T-helper 1 cell (primary cell): Measurements from ENCODE around the gene ASB6.
A peak's percentile ranks its signal among the peaks of the same experiment; 100 is the strongest.

Experiments
- DNase-seq, 5 donors: peaks; one replicate each; pipeline ENCODE4 v3.0.0-alpha.2; 2012 to 2020

Gene ASB6

GRCh38 chr9:129624168-129624759, 17.7 kb downstream of the ASB6 start:
- peak; percentile 29 to 65 (median 52) for DNase-seq

- DNase-seq = no peak
Measured at GRCh38 chr9:129623331-129623730, 18.6 kb downstream of the ASB6 start.

DNA sequence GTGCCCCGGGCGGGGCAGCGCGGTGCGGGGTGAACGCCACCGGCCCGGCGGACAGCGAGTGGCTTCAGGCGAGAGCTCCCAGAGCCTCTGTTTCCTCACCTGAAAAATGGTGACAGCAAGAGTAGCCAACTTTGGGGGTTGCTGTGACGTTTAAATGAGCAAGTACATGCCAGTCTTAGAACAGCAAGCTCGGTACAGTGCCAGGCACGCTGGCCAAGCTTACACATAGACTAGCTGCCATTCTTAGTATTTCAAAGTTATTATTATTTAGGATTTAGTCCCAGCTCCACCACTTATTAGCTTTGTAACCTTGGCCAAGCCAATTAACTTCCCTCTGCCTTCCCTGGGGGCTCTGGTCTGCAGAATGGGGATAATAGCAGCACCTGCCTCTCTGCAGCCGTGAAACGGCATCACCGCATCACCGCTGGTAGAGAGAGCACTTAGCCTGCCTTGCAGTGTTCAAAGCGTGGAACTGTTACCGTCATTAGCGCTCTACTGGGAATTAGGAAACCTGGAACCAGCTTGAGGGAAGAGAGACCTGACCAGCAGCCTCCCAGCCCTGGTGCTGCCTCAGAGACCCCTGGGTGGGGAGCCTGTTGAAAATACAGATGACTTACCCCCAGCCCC, 21.2 kb downstream of the ASB6 start, which contains the start of gene C9orf50:
Gene C9orf50 (minus strand): TSS at position 433 of the 627 bp plus-strand sequence. CDS start 527 bp downstream, outside the sequence.
- DNase-seq = no peak

- DNase-seq = no peak
Measured at GRCh38 chr9:129619787-129620668, 21.9 kb downstream of the ASB6 start.

GRCh38 chr9:129617167-129617566, 24.8 kb downstream of the ASB6 start:
- DNase-seq = peak in 1 of 5 donors; percentile 33

- no peak for DNase-seq
Measured at GRCh38 chr9:129615407-129616285, 26.3 kb downstream of the ASB6 start.

GRCh38 chr9:129614932-129615331, 27.0 kb downstream of the ASB6 start:
- DNase-seq = no peak

DNA sequence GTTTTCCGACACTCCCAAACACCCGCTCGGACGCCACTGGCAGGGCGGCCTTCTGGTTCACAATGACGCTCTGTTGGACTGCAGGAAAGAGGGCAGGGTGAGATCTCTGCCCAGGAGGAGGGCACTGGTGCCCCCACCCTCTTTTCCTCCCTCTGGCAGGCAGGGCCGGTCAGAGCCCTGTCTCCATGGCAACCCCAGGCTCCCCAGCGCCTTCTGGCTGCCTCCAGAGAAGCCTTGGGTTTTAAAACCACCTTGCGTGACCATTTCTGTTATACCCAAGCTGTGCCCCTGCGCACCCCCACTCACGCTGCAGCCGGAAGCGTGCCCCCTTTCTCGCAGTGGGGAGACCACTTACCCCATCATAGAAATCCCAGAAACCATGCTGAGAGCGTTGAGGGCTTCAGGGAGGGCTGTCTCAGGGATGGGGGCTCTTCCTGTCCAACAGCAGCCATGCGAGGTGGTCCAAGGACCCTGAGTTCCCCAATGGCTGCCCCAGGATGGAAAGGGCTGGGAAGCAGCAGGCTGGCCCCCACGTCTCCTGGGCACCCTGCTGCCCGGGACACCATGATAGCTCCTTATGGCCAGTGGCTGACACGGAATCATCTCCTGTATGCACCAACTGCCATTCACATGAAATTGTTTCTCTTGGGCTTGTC, 28.3 kb downstream of the ASB6 start:
- no peak for DNase-seq

GRCh38 chr9:129612815-129613519, 29.0 kb downstream of the ASB6 start:
- DNase-seq = no peak

- no peak for DNase-seq
Measured at GRCh38 chr9:129612123-129612522, 29.8 kb downstream of the ASB6 start.

- no peak for DNase-seq
Measured at GRCh38 chr9:129611307-129611800, 30.6 kb downstream of the ASB6 start.

GRCh38 chr9:129610473-129611306, 31.3 kb downstream of the ASB6 start:
- peak; percentile 41 to 72 (median 61) for DNase-seq

DNA sequence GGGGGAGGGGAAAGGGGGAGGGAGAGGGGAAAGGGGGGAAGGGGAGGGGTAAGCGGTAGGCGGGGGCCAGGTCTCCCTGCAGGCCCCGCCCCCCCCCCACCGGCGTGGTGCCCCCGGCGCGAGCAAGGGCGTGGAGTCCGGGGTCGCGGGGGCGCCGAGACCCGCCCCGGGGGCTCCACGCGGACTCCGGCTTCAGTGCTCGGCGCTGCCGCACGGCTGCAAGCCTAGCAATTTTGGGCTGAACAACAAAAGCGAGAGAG, 31.8 kb downstream of the ASB6 start:
- DNase-seq = peak in 1 of 5 donors; percentile 40

- DNase-seq = peak; percentile 35 to 67 (median 59)
Measured at GRCh38 chr9:129609486-129610212, 32.3 kb downstream of the ASB6 start.

GRCh38 chr9:129608561-129609481, 33.1 kb downstream of the ASB6 start:
- no peak for DNase-seq

- DNase-seq = no peak
Measured at GRCh38 chr9:129607027-129607387, 34.9 kb downstream of the ASB6 start.

DNA sequence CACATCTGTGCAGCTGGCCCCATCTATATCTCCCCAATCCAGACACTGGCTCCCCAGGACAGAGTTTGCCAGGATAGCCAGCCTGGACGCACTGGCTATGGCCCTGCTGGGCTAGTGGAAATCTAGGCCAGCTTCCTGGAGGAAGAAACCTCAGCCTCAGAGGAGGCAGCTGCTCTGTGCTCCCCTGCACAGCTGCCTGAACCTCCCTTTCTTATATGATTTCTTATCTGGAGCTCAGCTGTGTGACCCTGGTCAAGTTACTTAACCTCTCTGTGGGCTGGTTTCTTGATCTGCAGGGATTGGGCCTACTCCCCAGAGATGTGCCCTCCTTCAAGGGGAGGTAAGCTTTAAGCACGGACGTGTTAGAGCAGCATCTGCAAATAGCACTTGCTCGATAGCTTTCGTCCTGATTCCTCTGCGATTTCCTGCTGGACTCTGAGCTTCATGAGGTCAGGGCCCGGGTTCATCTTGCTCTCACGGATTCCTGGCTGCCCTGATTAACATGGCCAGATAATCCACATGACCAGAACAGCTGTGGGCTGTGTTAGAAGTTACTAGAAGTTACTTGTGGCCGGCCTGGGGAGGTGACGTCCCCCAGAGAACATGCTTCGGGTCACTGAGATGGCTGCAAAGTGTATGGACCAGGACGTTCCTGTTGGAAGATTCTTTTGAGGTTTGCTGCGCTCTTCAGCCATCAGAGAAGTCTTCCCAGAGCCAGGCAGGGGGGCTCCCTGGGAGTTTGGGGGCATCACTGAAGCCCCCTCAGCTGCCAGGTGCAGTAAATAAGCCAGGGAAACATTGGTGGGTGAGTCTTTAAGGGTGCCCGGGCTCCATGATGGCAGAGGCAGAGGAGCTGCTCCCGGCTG, 35.6 kb downstream of the ASB6 start:
- DNase-seq = no peak

GRCh38 chr9:129604766-129605163, 37.2 kb downstream of the ASB6 start:
- DNase-seq = no peak
